ENCODE data around the gene ANKFY1.

Gene ANKFY1

DNA sequence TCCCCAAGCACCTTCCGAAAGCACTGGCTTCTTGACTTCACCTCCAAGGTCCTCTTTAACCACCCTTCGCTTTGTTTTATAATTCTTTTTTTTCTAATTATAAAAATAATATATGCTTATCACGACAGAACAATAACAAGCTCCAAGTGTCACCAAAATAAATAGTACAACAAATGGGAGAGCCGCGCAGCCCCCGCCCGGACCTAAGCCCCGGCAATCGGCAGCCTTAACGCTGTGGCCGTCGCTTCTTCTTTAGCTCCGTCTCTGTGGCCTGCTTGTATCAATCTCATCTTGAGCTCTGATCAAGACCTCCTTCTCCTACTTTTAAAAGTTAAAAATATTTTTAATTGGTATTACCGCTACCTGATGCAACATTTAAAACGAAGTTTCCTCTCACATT is 78.1 kb downstream of the ANKFY1 start:
- no peak for ATAC-seq
- DNase-seq (ENCODE audit: low spot score in 2 of 2), result no peak
- Mint-ChIP-seq H3K9me3 (no peaks in the 10 kb centered on the region), H3K27ac (peak overlapping the region; percentile 47), H3K4me3 (no peak overlapping the region), H3K4me1 (peaks cover 7% of the 10 kb centered on the region), H3K36me3 (peaks cover 97% of the 10 kb centered on the region)

DNA sequence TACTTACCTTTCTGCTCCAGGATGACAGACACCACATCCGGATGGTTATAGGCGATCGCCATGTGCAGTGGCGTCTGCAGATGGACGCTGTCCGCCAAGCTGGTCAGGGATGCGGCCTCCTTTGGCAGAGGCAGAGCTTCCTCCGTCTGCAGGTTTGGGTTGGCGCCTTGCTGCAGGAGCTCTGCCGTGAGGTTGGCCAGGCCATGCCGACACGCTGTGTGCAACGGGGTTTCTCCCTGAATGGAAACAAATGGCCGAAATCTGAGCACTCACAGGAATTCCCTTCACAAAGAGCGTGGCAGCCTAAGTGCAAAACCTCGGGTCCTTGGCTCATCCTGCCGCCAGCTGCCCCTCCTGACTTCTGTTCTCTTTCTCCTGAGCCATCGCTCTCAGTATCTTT is 79.0 kb downstream of the ANKFY1 start:
- Mint-ChIP-seq H3K27ac (no peak overlapping the region), H3K4me3 (no peak overlapping the region), H3K9me3 (no peaks in the 10 kb centered on the region), H3K36me3 (peaks cover 97% of the 10 kb centered on the region), H3K4me1 (peaks cover 7% of the 10 kb centered on the region)
- no peak for DNase-seq (ENCODE audit: low spot score in 2 of 2)
- ATAC-seq, result no peak

DNA sequence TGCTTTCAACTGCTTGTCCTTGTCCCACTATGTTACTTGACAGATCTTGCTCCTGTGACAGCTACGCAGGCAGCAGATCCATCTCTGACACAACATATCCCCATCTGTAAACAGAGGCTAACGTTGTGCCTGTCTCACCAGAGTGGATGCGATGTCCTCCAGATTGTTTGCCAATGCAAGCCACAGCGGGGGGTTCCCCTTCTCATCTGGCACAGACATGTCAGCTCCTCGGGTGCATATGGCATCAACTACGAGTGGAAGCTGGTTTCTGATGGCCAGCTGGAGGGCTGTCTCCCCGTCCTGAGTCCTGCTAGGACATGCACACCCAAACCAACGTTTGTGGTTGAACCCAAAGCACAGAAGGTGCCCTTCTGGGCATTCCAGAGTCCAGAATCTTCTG is 81.7 kb downstream of the ANKFY1 start:
- DNase-seq (ENCODE audit: low spot score in 2 of 2), result no peak
- H3K9me3 Mint-ChIP-seq, result no peaks in the 10 kb centered on the region
- H3K27ac Mint-ChIP-seq, result no peak overlapping the region
- peaks cover 97% of the 10 kb centered on the region for H3K36me3 Mint-ChIP-seq
- peaks cover 22% of the 10 kb centered on the region for H3K4me1 Mint-ChIP-seq
- no peak for ATAC-seq
- H3K4me3 Mint-ChIP-seq, result no peak overlapping the region

- DNase-seq (ENCODE audit: low spot score in 2 of 2) (no peak), ATAC-seq (no peak)
- peaks cover 97% of the 10 kb centered on the region for H3K36me3 Mint-ChIP-seq
- no peak overlapping the region for H3K27ac Mint-ChIP-seq
- H3K4me1 Mint-ChIP-seq, result peaks cover 34% of the 10 kb centered on the region
- H3K4me3 Mint-ChIP-seq, result no peak overlapping the region
- H3K9me3 Mint-ChIP-seq, result no peaks in the 10 kb centered on the region
These were observed 83.0 kb downstream of the ANKFY1 start for GRCh38 chr17:4180791-4181190.

DNA sequence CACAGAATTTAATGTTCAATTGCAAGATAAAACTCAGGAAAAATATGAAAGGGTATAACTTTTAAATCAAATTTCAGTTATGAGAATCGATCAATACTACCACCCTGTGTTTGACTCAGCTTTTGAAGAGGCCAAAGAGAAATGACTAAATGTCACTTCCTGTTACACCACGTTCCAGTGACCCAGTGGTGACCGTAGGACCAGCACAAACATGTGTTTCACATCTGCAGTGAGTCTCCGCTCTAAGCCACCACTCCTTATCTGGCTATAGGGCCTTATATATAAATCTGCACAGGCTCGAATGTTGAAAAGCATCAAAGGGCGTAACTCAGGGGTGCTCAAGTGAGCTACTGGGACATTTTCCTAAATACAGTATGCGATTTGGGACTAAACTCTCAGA is 84.7 kb downstream of the ANKFY1 start:
- no peak for ATAC-seq
- Mint-ChIP-seq H3K4me3 (no peak overlapping the region), H3K4me1 (peaks cover 51% of the 10 kb centered on the region), H3K36me3 (peaks cover 97% of the 10 kb centered on the region), H3K27ac (peak overlapping the region; percentile 49), H3K9me3 (no peaks in the 10 kb centered on the region)
- no peak for DNase-seq (ENCODE audit: low spot score in 2 of 2)

DNA sequence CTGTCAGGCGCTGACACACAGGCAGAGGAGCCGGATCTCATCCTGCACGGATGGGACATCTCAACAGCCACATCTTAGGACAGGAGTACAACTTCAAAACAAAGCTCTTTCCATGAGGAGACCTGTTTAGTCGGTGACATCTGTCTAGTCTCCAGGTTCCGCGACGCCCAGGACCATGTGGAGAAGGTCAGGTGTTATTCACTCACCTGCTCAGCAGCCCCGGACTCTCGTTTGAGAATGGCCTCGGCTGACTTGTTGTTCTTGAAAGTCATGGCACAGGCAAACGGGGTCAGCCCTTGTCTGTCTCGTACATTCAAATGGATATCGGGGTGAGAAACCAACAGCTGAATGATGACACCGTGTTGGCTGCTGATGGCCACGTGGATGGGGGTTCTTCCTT is 85.1 kb downstream of the ANKFY1 start:
- Mint-ChIP-seq H3K9me3 (no peaks in the 10 kb centered on the region), H3K4me1 (peaks cover 55% of the 10 kb centered on the region), H3K27ac (peak overlapping the region; percentile 49), H3K36me3 (peaks cover 97% of the 10 kb centered on the region), H3K4me3 (no peak overlapping the region)
- no peak for ATAC-seq
- no peak for DNase-seq (ENCODE audit: low spot score in 2 of 2)

DNA sequence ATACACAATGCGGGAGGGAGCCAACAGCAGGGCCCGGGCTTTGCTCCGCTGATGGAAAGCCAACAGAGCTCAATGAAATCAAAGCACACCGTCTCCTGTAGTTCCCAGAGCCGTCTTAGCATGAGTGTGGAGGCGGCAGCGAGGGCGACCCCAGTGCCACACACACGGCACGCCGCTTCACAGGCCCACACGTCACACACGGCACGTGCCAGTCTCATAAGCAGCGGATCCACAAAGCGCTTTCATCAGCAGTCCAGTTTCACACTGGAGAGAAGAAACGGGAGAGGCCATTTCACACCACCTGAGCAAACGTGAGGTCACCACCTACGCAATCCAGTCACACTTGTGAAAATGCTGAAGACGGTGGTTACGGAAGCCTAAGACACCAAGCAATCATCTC is 86.0 kb downstream of the ANKFY1 start:
- H3K27ac Mint-ChIP-seq, result peak overlapping the region; percentile 87
- no peak for ATAC-seq

GRCh38 chr17:4176808-4177472 is 86.8 kb downstream of the ANKFY1 start:
- peak overlapping the region; percentile 87 for H3K27ac Mint-ChIP-seq
- H3K4me3 Mint-ChIP-seq, result peak overlapping the region; percentile 54
- H3K9me3 Mint-ChIP-seq, result no peaks in the 10 kb centered on the region
- H3K36me3 Mint-ChIP-seq, result peaks cover 97% of the 10 kb centered on the region
- DNase-seq (ENCODE audit: low spot score in 2 of 2) (no peak), ATAC-seq (peak; percentile 14)
- H3K4me1 Mint-ChIP-seq, result peaks cover 56% of the 10 kb centered on the region

More for the DNA sequence above, 86.0 kb downstream of the ANKFY1 start:
- H3K4me1 Mint-ChIP-seq, result peaks cover 56% of the 10 kb centered on the region
- peaks cover 97% of the 10 kb centered on the region for H3K36me3 Mint-ChIP-seq
- no peaks in the 10 kb centered on the region for H3K9me3 Mint-ChIP-seq
- DNase-seq (ENCODE audit: low spot score in 2 of 2), result no peak
- H3K4me3 Mint-ChIP-seq, result no peak overlapping the region

DNA sequence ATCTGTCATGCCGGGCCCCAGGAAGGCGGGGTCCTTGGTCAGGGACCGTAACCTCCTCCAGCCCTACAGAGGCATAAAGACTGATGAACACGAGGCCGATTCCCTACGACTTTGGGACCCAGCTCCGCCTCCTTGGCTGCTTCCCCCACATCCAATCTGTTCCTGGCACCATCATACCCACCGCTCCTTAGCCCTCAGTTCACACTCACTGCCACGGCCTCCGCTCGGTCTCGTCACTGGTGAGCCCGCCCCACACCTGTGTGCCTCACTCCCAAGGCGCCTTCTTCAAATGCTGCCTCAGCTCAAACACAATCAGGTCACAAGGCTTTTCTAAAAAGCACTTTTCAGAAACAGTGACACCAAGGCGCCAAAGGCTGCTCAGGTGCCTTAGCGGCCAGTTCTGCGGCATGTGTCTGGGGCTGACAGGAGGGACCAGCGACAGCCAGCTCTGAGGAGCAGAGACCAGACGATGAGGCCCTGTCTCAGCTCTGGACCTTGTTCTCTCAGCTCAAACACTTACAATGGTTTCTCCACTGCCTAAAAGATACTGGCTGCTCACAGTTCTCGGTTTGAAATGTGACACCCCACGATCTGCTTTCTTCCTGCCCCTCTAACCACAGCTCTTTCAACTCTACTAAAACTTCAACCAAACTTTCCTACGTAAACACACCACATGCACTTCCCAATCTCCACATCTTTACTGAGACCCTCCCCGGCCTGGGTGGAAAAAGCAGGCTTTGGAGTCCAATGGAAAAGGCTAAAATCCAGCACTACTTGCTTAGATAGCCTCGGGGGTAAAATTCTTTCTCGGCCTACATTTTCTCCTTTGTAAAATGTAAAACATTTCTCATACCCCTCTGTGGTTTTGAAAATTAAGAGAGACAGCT is 87.6 kb downstream of the ANKFY1 start:
- Mint-ChIP-seq H3K27ac (peak overlapping the region; percentile 87), H3K4me1 (peaks cover 56% of the 10 kb centered on the region), H3K9me3 (no peaks in the 10 kb centered on the region), H3K4me3 (peak overlapping the region; percentile 54), H3K36me3 (peaks cover 100% of the 10 kb centered on the region)
- ATAC-seq (peak; percentile 87), DNase-seq (ENCODE audit: low spot score in 2 of 2) (peak; percentile 14 to 66)

GRCh38 chr17:4174556-4174955 is 89.2 kb downstream of the ANKFY1 start:
- H3K27ac Mint-ChIP-seq, result peak overlapping the region; percentile 87
- H3K4me3 Mint-ChIP-seq, result peak overlapping the region; percentile 54
- DNase-seq (ENCODE audit: low spot score in 2 of 2) (no peak), ATAC-seq (no peak)
- no peaks in the 10 kb centered on the region for H3K9me3 Mint-ChIP-seq
- H3K36me3 Mint-ChIP-seq, result peaks cover 100% of the 10 kb centered on the region
- peaks cover 56% of the 10 kb centered on the region for H3K4me1 Mint-ChIP-seq

- Mint-ChIP-seq H3K27ac (peak overlapping the region; percentile 87), H3K36me3 (peaks cover 100% of the 10 kb centered on the region), H3K4me1 (peaks cover 50% of the 10 kb centered on the region), H3K9me3 (no peaks in the 10 kb centered on the region), H3K4me3 (no peak overlapping the region)
- no peak for DNase-seq (ENCODE audit: low spot score in 2 of 2)
- ATAC-seq, result no peak
These were observed 90.0 kb downstream of the ANKFY1 start for GRCh38 chr17:4173781-4174180.

GRCh38 chr17:4172356-4172755 is 91.4 kb downstream of the ANKFY1 start:
- peaks cover 100% of the 10 kb centered on the region for H3K36me3 Mint-ChIP-seq
- no peaks in the 10 kb centered on the region for H3K9me3 Mint-ChIP-seq
- no peak overlapping the region for H3K27ac Mint-ChIP-seq
- DNase-seq (ENCODE audit: low spot score in 2 of 2) (no peak), ATAC-seq (no peak)
- H3K4me3 Mint-ChIP-seq, result no peak overlapping the region
- H3K4me1 Mint-ChIP-seq, result peaks cover 37% of the 10 kb centered on the region

DNA sequence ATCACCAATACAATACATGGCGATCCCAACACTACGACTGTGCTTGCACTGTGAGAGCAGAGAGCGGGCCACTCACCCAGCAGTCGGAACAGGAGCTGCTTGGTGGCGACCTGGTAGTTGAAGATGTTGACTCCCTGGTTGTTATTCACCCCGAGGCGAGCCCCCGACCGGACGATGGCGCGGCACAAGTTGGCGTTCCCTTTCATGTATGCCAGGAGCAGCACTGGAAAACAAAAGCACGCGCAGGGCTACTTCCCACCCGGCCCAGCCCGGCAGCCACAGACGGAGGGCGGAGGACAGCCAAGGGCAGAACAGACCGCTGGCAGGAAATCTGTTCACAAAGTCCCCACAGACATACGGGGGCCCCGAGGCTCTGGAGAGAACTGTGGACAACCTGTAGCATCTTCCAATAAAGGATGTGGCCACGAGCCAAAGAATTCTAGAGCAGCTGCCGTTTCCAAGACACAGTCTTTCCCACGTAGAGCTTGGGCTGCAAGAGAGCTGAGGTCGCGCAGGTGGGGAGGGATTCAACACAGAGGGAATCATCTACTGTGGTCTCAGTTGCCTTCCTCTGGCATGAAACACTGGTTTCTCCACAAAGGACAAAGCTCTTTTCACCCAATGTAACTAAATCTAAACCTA is 93.0 kb downstream of the ANKFY1 start:
- H3K27ac Mint-ChIP-seq, result peak overlapping the region; percentile 83
- H3K4me1 Mint-ChIP-seq, result peaks cover 21% of the 10 kb centered on the region
- no peaks in the 10 kb centered on the region for H3K9me3 Mint-ChIP-seq
- peaks cover 100% of the 10 kb centered on the region for H3K36me3 Mint-ChIP-seq
- no peak for ATAC-seq
- DNase-seq (ENCODE audit: low spot score in 2 of 2), result no peak
- H3K4me3 Mint-ChIP-seq, result no peak overlapping the region

DNA sequence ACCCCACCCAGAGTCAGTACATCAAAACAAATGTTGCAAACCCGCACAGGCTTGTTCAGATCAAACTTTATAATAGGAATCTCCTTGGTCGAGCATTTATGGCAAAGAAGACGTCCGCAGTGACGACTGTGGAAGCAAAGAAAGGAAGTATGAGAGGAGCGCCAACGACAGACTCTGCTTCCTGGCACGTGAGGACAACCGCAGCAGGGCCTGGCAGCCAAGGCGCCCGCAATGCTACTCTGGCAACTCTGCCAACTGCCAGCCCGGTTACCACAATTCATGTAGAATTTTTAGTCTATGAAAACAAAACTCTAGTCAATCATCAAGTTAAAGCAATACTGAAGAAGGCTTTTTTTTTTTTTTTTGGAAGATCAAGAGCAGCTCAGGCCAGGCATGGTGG is 96.0 kb downstream of the ANKFY1 start:
- H3K36me3 Mint-ChIP-seq, result peaks cover 90% of the 10 kb centered on the region
- no peaks in the 10 kb centered on the region for H3K9me3 Mint-ChIP-seq
- DNase-seq (ENCODE audit: low spot score in 2 of 2) (no peak), ATAC-seq (no peak)
- H3K4me1 Mint-ChIP-seq, result no peaks in the 10 kb centered on the region
- no peak overlapping the region for H3K27ac Mint-ChIP-seq
- no peak overlapping the region for H3K4me3 Mint-ChIP-seq

DNA sequence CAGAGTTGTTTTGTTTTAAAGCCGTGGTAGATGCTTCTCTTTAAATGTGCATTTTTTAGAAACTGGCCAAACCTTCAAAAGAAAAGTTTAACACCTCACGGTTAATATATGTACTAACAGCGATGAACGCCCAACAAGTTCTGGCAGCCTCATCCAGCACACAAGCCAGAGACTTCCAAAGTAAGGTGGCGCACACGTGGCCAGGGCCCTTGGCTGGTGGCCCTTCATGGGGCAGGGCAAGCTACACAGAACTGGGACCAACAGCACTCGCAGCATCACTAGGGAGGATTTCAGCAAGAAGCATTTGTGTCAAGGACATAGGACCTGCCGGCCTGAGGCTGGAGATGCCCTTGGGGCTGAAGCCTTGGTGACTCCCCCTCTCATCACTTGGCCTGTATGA is 97.4 kb downstream of the ANKFY1 start:
- Mint-ChIP-seq H3K4me1 (no peaks in the 10 kb centered on the region), H3K27ac (no peak overlapping the region), H3K36me3 (peaks cover 81% of the 10 kb centered on the region), H3K4me3 (no peak overlapping the region), H3K9me3 (no peaks in the 10 kb centered on the region)
- DNase-seq (ENCODE audit: low spot score in 2 of 2), result no peak
- no peak for ATAC-seq
